Chondrocyte (in vitro differentiated cells): ENCODE data around the gene ARPIN. TPM values are rescaled to one million over a fixed set of nuclear protein-coding genes. Genes with fewer than 3 reads are reported as not detected.

Source experiments
- DNase-seq: peaks from one replicate; pipeline ENCODE4 v3.0.0; 2021; ENCODE audit warnings: mixed read lengths, low spot score
- H3K27ac Mint-ChIP-seq: one replicate; pipeline ENCODE4 v1.8.0; 2021; ENCODE audit warnings: mild to moderate bottlenecking, moderate library complexity, mixed read lengths; ENCODE audit not compliant: unreplicated experiment
- H3K27me3 Mint-ChIP-seq: 2 replicates; pipeline ENCODE4 v1.8.0; 2021; ENCODE audit warnings: low read depth, mixed read lengths
- H3K36me3 Mint-ChIP-seq: 2 replicates; pipeline ENCODE4 v1.8.0; 2021; ENCODE audit warnings: low read depth, mixed read lengths
- H3K4me1 Mint-ChIP-seq: 2 replicates; pipeline ENCODE4 v1.8.0; 2021; ENCODE audit warnings: low read depth, mild to moderate bottlenecking, mixed read lengths
- H3K4me3 Mint-ChIP-seq: one replicate; pipeline ENCODE4 v1.8.0; 2021; ENCODE audit warnings: mild to moderate bottlenecking, moderate library complexity, mixed read lengths; ENCODE audit not compliant: unreplicated experiment
- H3K9me3 Mint-ChIP-seq: 2 replicates; pipeline ENCODE4 v1.8.0; 2021; ENCODE audit warnings: low read depth, mixed read lengths
- CTCF ChIP-seq: fragments of 200-600 bp; sonication (generic); IDR thresholded peaks from 2 replicates; pipeline ENCODE4 v1.5.0; 2021; ENCODE audit warnings: antibody characterized with exemption, mild to moderate bottlenecking, moderate library complexity
- total RNA-seq: library from RNA; stranded (reverse); gene quantifications from 3 replicates; pipeline ENCODE4 v1.2.1, GENCODE V29; 2021

Gene ARPIN
- total RNA-seq, 1 donor from 2014 or later, result 17.0 TPM

- Mint-ChIP-seq H3K9me3 (peaks cover 2% of the 10 kb centered on the region), H3K4me3 (no peak overlapping the region), H3K27me3 (peaks cover 2% of the 10 kb centered on the region), H3K4me1 (no peaks in the 10 kb centered on the region), H3K27ac (no peak overlapping the region), H3K36me3 (no peaks in the 10 kb centered on the region)
- DNase-seq, result no peak
- TF ChIP-seq CTCF, result no peak
Measured at GRCh38 chr15:89936786-89937265, 24.1 kb upstream of the ARPIN start.

- H3K4me3 Mint-ChIP-seq, result no peak overlapping the region
- H3K4me1 Mint-ChIP-seq, result no peaks in the 10 kb centered on the region
- DNase-seq, result no peak
- peaks cover 2% of the 10 kb centered on the region for H3K27me3 Mint-ChIP-seq
- no peak for TF ChIP-seq CTCF
- H3K9me3 Mint-ChIP-seq, result peaks cover 2% of the 10 kb centered on the region
- no peak overlapping the region for H3K27ac Mint-ChIP-seq
- no peaks in the 10 kb centered on the region for H3K36me3 Mint-ChIP-seq
Measured at GRCh38 chr15:89936051-89936785, 23.5 kb upstream of the ARPIN start.

GRCh38 chr15:89932880-89933279, 20.1 kb upstream of the ARPIN start:
- Mint-ChIP-seq H3K27me3 (no peaks in the 10 kb centered on the region), H3K36me3 (no peaks in the 10 kb centered on the region), H3K9me3 (peaks cover under 1% of the 10 kb centered on the region), H3K27ac (no peak overlapping the region), H3K4me1 (no peaks in the 10 kb centered on the region), H3K4me3 (no peak overlapping the region)
- TF ChIP-seq CTCF, result no peak
- no peak for DNase-seq

- Mint-ChIP-seq H3K36me3 (no peaks in the 10 kb centered on the region), H3K27me3 (peaks cover 2% of the 10 kb centered on the region), H3K4me1 (no peaks in the 10 kb centered on the region), H3K27ac (no peak overlapping the region), H3K4me3 (no peak overlapping the region), H3K9me3 (no peaks in the 10 kb centered on the region)
- DNase-seq, result no peak
- no peak for TF ChIP-seq CTCF
Measured at GRCh38 chr15:89928421-89928820, 15.7 kb upstream of the ARPIN start.

- H3K27me3 Mint-ChIP-seq, result peaks cover 2% of the 10 kb centered on the region
- no peak overlapping the region for H3K4me3 Mint-ChIP-seq
- no peak overlapping the region for H3K27ac Mint-ChIP-seq
- H3K4me1 Mint-ChIP-seq, result no peaks in the 10 kb centered on the region
- no peak for TF ChIP-seq CTCF
- H3K36me3 Mint-ChIP-seq, result no peaks in the 10 kb centered on the region
- H3K9me3 Mint-ChIP-seq, result no peaks in the 10 kb centered on the region
- DNase-seq, result no peak
Measured at GRCh38 chr15:89926158-89926557, 13.4 kb upstream of the ARPIN start.
